ENCODE results near the gene TMEM243. TPM values are rescaled to one million over a fixed set of nuclear protein-coding genes. Genes with fewer than 3 reads are reported as not detected.
A peak's percentile ranks its signal among the peaks of the same experiment; 100 is the strongest.

TMEM243 gene
- total and polyA plus RNA-seq, 2 donors (not counting 1 experiment from before 2014, with no cell fraction given): 161 to 164 TPM

DNA sequence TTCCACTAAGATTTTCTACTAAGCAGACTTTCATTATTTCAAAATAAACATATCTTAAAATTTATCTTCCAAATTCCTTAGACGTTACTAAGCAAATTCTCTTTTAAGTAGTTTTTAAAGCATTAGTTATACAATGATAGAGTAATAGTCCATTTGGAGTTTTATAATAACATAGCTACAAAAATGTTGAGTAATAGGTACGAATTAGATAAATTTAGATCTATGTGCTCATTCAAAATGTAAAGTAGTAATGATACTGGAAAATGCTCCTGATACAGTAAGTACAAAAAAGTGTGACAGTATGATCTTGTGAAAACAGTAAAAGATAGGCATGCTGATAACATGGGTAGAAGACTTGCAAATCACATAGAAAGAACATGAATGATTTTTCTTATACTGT, 62.8 kb downstream of the TMEM243 start:
- CTCF ChIA-PET: interaction anchor here (1.0 to 1.4 kb wide), 2 partner anchors 8 to 81 kb away, joined by 3 to 4 read pairs; no protein-coding TSS in a partner anchor

More for the DNA sequence above, 62.8 kb downstream of the TMEM243 start:
- peaks cover 67% of the 10 kb centered on the region for H3K4me1 Mint-ChIP-seq
- Histone ChIP-seq H3K4me3 (ENCODE audit: control extremely low read depth in 1 of 5, extremely low read depth in 1 of 5, insufficient read depth in 1 of 5, low read depth in 2 of 5, low read length in 4 of 5) (no peak overlapping the region), H2AFZ (ENCODE audit: insufficient read depth, low read depth, low read length, poor library complexity, severe bottlenecking) (no peak overlapping the region), H3K9me3 (ENCODE audit: control extremely low read depth in 1 of 3, control insufficient read depth in 2 of 3, insufficient read depth in 1 of 3, low read length in 2 of 3) (no peaks in the 10 kb centered on the region), H3K27me3 (replicated peaks in 1 of 4; ENCODE audit: control extremely low read depth in 1 of 4, control insufficient read depth in 3 of 4, insufficient read depth in 4 of 4, low read length in 3 of 4) (no peaks in the 10 kb centered on the region), H3K79me2 (ENCODE audit: control insufficient read depth, insufficient read depth, low read length) (peaks cover 92% of the 10 kb centered on the region), H3K36me3 (replicated peaks in 1 of 2; ENCODE audit: control extremely low read depth in 1 of 2, control insufficient read depth in 1 of 2, extremely low read depth in 1 of 2, insufficient read depth in 2 of 2, low read length in 1 of 2) (peaks cover 0 to 7% of the 10 kb centered on the region in 2 experiments), H4K20me1 (ENCODE audit: control insufficient read depth, insufficient read depth, low read length, poor library complexity, severe bottlenecking) (peaks cover 50% of the 10 kb centered on the region), H3K27ac (ENCODE audit: low read length in 2 of 2) (peak overlapping the region in 1 of 2 donors; percentile 45), H3K4me2 (replicated peaks; ENCODE audit: low read depth, low read length, poor library complexity, severe bottlenecking) (no peak overlapping the region), H3K9ac (ENCODE audit: low read length) (no peak overlapping the region), H3K4me1 (ENCODE audit: control insufficient read depth in 2 of 2, insufficient read depth in 2 of 2, low read length in 2 of 2) (peaks cover 22 to 52% of the 10 kb centered on the region in 2 donors)
- POLR2A ChIA-PET: interaction anchor here (1.1 to 2.1 kb wide), 2 partner anchors 60 to 64 kb away, joined by 5 read pairs; no protein-coding TSS in a partner anchor
- DNase-seq (no peak), ATAC-seq (ENCODE audit: low read depth) (no peak)
- no peaks in the 10 kb centered on the region for H3K27me3 Mint-ChIP-seq
- no peak overlapping the region for H3K27ac Mint-ChIP-seq
- no CpG with 5 or more reads among the region's 2 CpGs for WGBS (ENCODE audit: insufficient coverage)
- TF ChIP-seq CTCF (IDR thresholded peaks at IDR 0.05): no peak
- TF ChIP-seq EZH2 (IDR thresholded peaks at IDR 0.05; ENCODE audit: borderline replicate concordance, insufficient read depth, low read depth, low read length, poor library complexity, severe bottlenecking): no peak
- intact Hi-C loops (cut with micrococcal nuclease): loop anchor here (5.0 to 10.0 kb wide), 2 partner anchors 36 to 318 kb away; partner anchors contain the start of gene ABCB4
- no peaks in the 10 kb centered on the region for H3K9me3 Mint-ChIP-seq (ENCODE audit: insufficient read depth)
- peak overlapping the region; percentile 45 for H3K4me3 Mint-ChIP-seq
